ENCODE data around the gene PCNT.
A peak's percentile ranks its signal among the peaks of the same experiment; 100 is the strongest.

Gene PCNT

GRCh38 chr21:46323710-46324389 is at the start of gene PCNT, which contains the start of gene C21orf58:
Gene PCNT, plus strand, starts transcription at chr21:46324156. Its CDS starts 73 bp downstream, at chr21:46324229.
Gene C21orf58, minus strand, starts transcription at chr21:46323870. Its CDS starts 1,132 bp downstream, at chr21:46322738.
- DNase-seq: peak; percentile 93

GRCh38 chr21:46274797-46275390 is 49.1 kb upstream of the PCNT start:
- no peak for DNase-seq

DNA sequence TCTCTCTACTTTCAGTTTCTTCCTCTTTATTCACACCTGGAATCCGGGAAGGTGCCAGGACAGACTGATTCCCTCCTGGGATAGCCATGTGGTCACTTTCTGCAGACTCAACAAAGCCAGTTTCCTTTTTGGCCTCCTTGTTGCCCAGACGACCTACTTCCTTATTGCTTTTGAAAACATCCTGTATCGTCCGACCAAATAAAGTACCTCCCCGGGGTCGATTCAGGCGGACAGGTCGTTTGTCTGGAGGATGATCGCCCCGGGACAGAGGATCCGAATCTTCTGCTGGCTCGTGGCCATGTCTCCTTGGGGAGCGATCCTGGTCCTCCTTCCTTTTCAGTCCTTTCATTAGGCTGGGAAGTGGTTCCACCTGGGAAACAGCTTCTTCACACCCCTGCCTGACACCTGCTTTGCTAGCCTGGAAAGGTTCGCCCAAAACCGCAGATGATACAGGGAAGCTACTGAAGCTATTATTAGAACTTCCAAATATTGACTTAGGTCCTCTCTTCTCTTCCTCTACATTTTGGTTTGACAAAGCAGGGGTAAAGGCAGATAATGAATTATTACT is 39.8 kb upstream of the PCNT start:
- no peak for DNase-seq

DNA sequence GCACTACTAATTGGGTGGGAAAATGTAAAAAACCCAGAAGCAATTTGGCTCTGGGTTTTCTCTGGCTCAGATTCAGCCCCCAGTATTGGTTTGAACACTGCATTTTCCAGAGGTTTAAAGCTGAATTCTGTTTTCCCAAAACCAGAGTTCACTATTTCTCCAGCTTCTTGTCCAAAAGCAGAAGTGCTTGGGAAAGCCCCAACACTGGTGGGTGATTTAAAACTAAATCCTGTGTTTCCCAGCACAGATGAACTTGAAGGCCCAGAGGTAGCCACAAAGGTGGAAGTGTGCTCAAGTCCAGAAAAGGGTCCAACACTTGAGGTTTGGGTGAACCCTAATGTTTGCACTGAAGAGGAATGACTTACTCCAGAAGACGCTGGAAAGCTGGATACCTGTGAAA is 39.2 kb upstream of the PCNT start:
- DNase-seq: no peak

DNA sequence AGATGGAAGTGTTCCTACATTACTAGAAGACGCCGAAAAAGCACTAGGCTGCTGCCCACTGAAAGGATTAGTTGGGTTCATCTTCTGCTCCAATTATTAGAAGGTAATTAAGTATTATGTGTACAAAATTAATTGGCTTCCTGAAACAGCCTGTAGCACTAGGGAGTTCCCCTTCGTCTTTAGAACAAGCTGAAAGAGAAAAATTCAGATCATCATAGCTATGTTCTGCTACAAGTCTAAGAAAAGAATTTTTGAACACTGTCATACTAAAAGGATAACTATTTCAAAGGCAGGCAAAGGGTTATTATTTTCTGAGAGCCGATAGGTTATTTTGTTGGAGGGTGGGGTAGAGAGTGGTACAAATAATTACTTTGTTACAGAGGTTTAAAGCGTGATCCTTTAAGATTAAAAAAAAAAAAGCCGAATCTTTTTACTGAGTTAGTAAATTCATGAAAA is 38.7 kb upstream of the PCNT start, which contains the start of gene MCM3AP:
MCM3AP (minus strand) TSS at position 406 of the 456 bp plus-strand sequence; CDS start at position 81, 325 bp downstream.
- DNase-seq: no peak

GRCh38 chr21:46285761-46286647 is 38.0 kb upstream of the PCNT start, which contains the start of gene YBEY:
Gene YBEY, plus strand, starts transcription at chr21:46286342. Its CDS starts 572 bp downstream, at chr21:46286914.
- peak; percentile 77 for DNase-seq

DNA sequence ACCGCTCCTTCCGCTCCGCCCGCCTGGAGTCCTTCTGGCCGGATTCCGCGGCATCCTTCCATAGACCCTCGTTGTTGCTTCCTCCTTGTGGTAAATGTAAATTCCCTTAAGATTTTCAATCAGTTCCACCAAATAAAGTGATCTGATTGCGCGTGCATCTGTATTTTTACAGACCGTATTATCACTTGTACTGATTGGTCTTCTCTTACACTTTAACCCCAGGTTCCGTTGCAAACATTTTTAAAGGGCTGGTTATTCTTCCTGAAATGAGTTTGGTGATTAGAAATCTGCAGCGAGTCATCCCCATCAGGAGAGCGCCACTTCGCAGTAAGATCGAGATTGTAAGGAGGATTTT is 37.3 kb upstream of the PCNT start:
- DNase-seq: no peak

DNA sequence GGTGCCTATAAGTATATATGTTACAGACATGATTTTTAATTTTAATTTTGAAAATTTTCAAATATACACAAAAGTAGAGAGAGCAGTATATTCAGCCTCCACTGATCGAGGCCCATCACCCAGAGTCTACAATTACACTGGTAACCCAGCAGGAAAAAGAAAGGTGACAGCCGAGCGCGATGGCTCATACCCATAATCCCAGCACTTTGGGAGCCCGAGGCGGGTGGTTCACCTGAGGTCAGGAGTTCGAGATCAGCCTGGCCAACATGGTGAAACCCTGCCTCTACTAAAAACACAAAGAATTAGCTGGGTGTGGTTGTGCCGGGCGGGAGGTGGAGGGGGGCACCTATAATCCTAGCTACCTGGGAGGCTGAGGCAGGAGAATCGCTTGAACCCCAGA is 36.4 kb upstream of the PCNT start:
- DNase-seq: no peak

DNA sequence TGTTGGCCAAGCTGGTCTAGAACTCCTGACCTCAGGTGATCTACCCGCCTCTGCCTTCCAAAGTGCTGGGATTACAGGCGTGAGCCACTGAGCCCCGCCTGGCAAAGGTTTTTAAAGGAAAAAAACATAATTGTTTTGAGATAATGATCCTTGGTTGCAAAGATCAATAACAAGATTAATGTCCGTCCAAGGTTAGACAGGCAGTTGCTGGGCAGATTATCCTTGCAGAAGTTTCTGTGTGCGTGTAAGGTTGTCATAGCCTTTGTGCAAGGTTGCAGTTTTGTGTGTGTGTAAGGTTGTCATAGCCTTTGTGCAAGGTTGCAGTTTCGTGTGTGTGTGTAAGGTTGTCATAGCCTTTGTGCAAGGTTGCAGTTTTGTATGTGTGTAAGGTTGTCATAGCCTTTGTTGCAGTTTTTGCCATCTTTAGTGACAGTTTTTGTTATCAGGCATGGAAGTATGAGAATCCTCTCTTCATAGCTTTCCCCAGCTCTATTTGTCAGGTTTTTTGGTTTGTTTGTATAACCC is 34.2 kb upstream of the PCNT start:
- DNase-seq: no peak

DNA sequence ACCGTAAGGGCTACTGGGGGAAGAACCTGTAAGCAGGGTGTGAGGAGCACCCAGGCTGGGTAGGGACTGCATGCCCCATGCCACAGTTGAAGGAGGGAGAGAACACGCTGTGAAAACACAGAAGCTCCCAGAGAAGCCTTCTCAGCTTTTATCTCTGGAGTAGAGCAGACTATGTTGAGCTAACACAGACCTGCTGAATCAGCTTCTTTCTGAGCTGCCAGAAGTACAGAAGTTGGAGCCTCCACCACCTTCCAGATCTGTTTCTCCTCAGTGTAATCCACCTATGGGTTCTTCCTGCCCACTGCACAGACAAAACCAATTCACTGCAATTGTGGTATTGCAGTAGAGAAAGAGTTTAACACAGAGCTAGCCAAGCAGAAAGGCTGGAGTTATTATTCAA is 32.4 kb upstream of the PCNT start:
- no peak for DNase-seq

GRCh38 chr21:46294647-46295176 is 29.2 kb upstream of the PCNT start:
- no peak for DNase-seq

DNA sequence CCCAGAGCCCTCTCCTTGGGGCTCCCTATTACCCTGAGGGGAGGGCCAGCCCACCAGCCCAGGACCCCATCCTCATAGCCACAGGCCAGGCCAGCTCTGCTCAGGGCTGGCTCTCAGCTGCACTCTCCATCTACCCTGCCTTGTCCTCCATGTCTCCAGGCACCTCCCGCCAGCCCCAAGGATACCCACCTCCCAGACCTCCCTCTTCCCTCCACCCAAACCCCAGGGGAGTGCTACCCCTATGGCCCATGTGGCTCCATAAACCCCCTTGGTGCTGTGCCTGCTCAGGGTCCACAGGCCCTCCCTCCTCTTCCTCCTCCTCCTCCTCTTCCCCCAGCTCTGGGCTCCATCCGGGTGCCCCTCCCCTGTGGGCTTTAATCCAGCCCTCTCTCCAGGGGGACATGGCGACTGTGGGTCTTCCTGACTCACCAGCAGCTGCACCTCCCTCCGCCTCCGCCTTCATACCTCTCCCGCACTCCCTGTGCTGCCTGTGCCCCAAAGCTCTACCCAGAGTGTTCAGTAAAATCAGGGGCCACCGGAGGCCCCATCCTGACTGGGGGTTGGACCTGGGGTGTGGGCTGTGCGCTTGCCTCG is 28.7 kb upstream of the PCNT start:
- DNase-seq: no peak

- DNase-seq: peak; percentile 37
Measured at GRCh38 chr21:46295996-46296752, 27.8 kb upstream of the PCNT start.

DNA sequence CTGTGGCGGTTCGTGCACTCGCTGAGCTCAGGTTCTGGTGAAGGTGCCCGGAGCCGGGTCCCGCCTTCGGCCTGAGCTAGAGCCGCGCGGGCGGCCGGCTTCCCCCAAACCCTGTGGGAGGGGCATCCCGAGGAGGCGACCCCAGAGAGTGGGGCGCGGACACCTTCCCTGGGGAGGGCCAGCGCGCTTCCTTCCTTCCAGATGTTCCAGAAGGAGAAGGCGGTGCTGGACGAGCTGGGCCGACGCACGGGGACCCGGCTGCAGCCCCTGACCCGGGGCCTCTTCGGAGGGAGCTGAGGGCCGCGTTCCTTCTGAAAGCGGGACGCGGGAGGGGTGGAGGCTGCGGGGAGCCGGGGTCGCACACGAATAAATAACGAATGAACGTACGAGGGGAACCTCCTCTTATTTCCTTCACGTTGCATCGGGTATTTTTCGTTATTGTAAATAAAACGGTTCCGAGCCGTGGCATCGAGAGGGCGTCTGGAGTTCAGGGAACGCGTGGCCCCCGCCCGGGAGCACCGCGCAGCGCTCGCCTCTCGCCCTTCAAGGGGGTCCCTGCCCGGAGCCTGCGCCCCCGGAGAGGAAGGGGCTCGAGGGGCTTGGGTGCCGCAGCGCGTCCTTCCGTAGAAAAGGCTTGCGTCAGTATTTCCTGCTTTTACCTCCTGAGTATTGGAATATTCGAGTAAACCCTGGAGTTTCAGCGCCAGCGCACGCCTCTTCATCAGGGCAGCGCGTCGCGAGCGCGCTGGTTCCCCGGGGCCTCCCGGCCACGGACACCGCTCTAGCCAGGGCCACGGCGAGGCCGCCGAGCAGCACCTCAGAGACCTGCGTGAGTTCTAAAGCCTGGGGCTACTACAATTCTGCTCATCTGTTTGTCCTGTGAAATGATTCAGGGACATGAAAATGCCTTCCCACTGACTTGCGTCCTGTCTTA is 26.4 kb upstream of the PCNT start:
- no peak for DNase-seq

- DNase-seq: no peak
Measured at GRCh38 chr21:46299167-46299566, 24.8 kb upstream of the PCNT start.

DNA sequence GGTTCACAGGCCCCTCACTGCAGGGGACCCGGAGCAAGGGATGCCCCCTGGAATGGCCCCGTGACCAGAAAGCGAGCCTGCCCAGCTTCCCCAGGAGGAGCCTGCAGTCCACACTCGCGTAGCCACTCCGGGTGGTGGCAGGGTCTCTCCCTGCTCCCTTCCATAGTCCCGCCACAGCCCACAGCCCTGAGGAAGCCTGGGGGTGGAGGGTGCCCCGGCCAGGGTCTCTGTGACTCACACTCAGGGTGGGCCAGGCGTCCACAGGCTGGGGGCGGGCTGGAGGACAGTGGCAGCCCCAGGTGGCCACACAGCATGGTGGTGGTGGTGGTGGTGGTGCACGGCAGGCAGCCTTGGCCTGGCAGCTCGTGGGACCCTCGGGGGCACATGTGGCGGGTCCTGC is 22.2 kb upstream of the PCNT start:
- no peak for DNase-seq

DNA sequence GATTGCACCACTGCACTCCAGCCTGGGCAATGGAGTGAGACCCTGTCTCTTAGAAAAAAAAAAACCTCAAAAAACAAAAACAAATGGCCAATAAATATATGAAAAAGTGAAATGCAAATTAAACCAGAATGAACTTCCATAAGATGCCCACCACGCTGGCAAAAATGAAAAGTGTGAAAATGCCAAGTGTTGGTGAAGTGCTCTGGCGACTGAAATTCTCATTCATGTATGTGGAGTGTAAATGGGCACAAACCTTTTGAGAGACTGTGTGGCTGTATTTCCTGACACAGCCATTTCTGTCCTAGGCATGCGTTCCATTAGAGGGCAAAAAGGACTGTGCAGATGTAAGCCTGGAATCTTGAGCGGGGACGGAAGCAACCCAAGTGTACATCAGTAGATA is 19.5 kb upstream of the PCNT start:
- no peak for DNase-seq

GRCh38 chr21:46304955-46305354 is 19.0 kb upstream of the PCNT start:
- no peak for DNase-seq

- no peak for DNase-seq
Measured at GRCh38 chr21:46307625-46308024, 16.3 kb upstream of the PCNT start.

DNA sequence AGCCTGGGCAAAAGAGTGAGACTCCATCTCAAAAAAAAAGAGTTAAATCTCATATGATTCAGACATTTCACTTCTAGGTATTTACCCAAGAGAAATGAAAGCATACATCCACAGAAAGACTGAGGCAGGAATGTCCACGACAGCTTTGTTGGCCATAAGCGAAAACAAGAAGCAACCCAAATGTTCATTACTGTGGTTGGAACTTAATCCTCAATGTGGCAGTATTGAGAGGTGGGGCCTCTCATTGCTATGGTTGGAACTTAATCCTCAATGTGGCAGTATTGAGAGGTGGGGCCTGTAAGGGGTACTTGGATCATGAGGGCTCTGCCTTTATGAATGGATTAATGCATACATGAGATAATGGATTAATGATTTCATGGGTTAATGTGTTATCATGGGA is 15.5 kb upstream of the PCNT start:
- no peak for DNase-seq
